HG02798 (cell line): ENCODE measurements around the gene C1QTNF7.

Experiments used
- ATAC-seq: cut with Tn5 transposase; IDR thresholded peaks from one replicate; pipeline ENCODE4 v1.9.1; 2021; ENCODE audit warnings: mild to moderate bottlenecking; ENCODE audit not compliant: unreplicated experiment, poor library complexity

C1QTNF7 gene

GRCh38 chr4:15427701-15428100, at the start of gene C1QTNF7:
TSS of gene C1QTNF7 (plus strand) at chr4:15428033. CDS start at chr4:15435744, 7,711 bp downstream.
- ATAC-seq: no peak

GRCh38 chr4:15378062-15378461, 49.8 kb upstream of the C1QTNF7 start:
- no peak for ATAC-seq

DNA sequence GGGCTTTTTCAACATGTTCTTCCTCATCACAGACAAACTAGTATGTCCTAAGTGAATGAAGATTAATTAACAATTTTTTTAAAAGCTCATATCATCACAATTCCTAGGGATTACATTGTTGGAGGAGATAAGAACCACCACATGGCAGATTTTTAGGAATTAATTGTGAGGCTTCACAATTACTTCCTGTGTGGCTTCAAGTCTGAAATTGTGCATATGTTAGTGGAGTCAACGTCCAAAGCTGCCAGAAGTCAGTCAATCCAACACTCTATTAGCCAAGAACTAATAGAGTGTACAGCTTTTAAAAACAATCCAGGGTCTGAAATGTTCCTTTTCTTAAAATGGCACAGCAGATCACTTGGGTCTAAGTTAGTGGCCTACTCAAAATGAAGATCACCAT, 49.3 kb upstream of the C1QTNF7 start:
- no peak for ATAC-seq

DNA sequence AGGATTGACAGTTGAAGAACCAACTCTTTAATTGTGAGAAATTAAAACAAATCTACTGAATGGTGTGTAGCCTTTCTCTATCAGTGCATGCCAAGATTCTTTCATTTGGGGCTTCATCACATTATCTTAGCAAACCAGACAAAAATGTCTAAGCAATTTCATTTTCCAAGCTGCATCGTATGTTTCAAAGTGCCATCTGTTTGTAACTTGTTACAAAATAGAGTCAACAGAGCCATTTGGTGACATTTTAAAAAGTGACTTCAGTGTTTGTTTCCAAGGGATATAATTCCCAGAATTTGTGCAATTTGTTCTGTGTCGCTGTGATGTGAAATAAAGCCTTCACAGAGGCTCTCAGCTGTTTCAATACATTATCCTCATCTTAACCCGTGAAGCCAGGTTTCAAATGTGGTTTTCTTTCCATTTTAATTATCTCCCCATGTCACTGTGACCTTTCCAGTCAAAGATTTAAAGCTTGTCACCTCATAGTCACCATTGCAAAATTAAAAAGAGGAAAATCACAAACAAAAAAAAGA, 46.0 kb upstream of the C1QTNF7 start:
- ATAC-seq: no peak

DNA sequence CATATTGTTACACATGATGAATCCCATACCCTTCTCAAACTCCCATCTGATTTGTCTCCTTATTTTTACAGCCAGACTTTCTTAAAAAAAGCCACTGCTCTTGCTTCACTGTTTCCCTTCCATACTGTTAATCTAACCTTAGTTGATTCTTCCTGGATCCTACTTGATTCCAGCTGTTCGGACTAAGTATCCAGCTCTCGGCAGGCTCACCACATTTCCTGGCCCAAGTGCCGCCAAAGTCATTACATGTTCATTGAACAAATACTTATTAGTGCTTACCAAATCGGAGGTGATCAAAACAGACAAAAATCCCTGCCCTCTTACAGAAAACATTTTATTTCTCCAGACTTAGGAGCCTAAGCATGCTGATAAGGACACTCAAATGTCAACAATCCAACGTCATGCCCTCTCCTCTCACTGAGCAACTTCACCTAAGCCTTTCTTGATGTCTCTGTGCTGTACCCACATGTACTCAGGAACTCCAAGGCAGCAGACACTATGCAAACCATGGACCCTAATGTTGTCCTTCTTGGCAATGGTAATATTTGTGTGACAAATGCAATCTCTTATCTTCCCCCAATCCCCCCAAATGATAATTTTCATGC, 45.1 kb upstream of the C1QTNF7 start:
- ATAC-seq: no peak

GRCh38 chr4:15385515-15385914, 42.3 kb upstream of the C1QTNF7 start:
- ATAC-seq: no peak

GRCh38 chr4:15385928-15386327, 41.9 kb upstream of the C1QTNF7 start:
- ATAC-seq: no peak

- ATAC-seq: no peak
Observed at GRCh38 chr4:15390494-15390893, 37.3 kb upstream of the C1QTNF7 start.

- no peak for ATAC-seq
Observed at GRCh38 chr4:15392053-15392805, 35.6 kb upstream of the C1QTNF7 start.

GRCh38 chr4:15395311-15395710, 32.5 kb upstream of the C1QTNF7 start:
- ATAC-seq: no peak

DNA sequence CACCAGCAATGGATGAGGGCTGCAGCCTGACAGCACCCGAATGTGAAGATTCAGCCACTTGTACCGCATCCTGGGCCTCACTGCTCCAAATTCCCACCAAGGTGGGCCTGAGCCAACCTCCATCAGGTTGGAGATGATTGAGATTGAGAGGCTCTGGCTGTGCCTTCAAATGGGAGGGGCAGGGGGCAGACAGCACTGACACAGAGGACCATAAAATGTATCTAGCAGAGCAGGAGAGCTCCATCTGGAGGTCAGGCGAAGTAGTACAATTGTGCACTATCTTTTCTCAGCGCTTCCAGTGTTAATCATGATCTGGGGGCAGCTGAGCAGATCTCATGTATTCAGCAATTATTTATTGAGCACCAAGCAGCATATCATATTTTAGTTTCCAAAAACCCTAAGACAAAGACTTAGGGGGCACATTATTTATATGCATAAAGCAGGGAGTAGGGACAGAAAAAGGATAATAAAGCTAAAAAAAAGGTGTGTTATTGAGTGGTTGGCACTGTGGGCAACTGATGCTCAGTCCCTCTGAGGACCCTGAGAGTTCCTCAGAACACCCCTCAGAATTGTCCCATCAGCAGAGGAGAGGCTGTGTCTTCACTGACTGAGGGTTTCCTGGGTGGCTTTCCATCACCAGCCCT, 31.6 kb upstream of the C1QTNF7 start:
- peak; percentile 78 for ATAC-seq

GRCh38 chr4:15398001-15398400, 29.8 kb upstream of the C1QTNF7 start:
- ATAC-seq: no peak

DNA sequence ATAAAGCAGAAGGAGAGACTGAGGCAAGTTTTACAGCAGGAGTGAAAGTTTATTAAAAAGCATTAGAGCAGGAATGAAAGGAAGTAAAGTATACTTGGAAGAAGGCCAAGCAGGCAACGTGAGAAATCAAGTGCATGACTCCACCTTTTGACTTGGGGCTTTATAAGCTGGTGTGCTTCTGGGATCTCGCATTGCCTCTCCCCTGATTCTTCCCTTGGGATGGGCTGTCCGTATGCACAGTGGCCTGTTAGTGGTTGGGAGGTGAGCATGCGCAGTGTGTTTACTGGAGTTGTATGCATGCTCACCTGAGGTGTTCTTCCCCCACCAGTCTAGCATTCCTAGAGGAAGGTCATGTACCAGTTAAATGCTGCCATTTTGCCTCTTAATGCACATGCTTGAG, 29.1 kb upstream of the C1QTNF7 start:
- ATAC-seq: no peak

DNA sequence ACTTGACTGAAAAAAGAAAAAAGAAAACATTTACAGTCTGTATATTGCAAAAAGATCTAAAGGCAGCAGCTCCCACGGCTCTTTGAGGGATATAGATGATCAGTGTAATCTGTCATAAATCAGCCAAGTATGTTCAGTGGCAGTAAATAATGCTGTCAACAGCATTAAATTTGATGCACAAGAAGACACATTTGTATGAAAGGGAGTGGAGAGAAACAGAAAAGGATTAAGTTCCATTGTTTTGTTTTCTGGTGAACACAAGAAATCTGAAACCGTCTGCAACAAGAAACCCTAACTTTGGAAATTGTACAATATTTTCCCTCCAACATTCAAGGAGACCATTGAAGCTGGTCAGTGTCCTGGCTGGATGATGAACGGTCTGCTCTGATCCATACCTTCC, 27.6 kb upstream of the C1QTNF7 start:
- ATAC-seq: no peak

GRCh38 chr4:15400981-15401671, 26.7 kb upstream of the C1QTNF7 start:
- no peak for ATAC-seq

- ATAC-seq: no peak
Observed at GRCh38 chr4:15402146-15402545, 25.7 kb upstream of the C1QTNF7 start.

- ATAC-seq: no peak
Observed at GRCh38 chr4:15402974-15403373, 24.9 kb upstream of the C1QTNF7 start.

GRCh38 chr4:15405018-15405417, 22.8 kb upstream of the C1QTNF7 start:
- no peak for ATAC-seq

- no peak for ATAC-seq
Observed at GRCh38 chr4:15410750-15411149, 17.1 kb upstream of the C1QTNF7 start.

DNA sequence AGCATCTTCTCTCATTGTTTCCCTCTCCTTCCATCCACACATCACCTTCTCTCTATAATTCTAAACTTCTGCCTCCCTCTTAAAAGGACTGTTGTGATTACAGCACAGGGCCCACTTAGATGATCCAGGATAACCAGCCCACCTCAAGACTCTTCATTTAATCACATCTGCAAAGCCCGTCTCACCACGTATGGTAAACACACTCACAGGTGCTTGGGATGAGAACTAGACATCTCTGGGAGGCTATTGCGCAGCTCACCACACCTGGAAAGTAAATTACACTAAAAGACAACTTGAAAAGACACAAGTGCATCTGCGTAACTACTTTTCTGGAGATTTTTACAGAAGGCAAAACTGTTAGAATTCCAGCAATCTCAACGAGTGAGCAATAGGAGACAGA, 15.4 kb upstream of the C1QTNF7 start:
- no peak for ATAC-seq
